Medulla oblongata (tissue), 1 donor: ENCODE data around the gene CLDN4.
"Not testable (repeated sequence)": the region's sequence is repeated elsewhere in the genome, so short reads cannot be mapped to it uniquely, and the experiment has no call there.

Experiments used
- DNase-seq: peaks from one replicate; pipeline ENCODE4 v3.0.0-alpha.2; 2015; ENCODE audit errors: extremely low spot score

Gene CLDN4

DNA sequence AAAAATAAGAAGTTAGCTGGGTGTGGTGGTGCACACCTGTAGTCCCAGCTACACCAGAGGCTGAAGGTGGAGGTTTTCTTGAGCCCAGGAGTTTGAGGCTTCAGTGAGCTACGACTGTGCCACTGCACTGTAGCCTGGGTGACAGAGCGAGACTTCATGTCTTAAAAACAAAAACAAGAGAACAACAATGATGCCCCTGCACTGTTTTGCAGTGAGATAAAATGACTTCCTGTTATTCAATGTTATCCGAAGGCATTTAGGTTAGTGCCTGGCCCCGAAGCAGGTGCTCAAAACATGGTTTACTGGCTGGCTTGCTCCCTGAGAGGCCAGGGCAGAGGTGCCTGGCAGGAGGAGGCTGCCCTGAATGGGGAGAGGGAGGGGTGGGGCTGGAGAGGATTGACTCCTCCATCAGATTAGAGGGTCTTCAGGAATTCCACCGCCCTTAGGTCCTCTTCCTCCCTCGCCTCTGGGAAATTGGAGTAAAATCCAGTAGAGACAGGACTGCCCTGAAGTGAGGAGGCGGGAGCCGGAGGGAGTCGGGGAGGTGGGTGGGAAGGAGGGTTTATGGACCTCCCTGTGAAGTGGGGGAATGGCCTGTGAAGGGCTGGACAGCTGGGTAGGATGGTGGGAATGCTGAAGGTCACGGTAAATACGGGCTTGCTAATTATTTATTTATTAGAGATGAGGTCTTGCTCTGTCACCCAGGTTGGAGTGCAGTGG lies 6.8 kb upstream of the CLDN4 start:
- no peak for DNase-seq

DNA sequence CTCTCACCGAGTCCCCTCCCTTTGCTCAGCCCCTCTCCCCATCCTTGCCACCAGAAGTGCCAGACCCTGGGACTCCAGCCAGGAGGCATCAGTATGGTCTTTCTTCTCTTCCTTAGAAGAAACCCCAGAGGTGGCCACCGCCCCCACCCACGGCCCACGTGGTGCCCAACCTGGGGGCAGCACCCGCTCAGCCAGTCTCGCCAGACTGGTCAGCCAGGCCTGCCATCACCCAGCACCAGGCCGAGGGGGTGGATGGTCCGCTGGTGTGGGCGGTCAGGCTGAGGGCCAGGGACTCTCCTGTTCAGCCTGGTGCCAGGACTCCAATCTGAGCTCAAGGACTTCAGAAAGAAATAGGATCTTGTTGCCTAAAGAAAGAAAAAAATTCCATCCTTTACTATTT lies 5.8 kb upstream of the CLDN4 start:
- DNase-seq: no peak

DNA sequence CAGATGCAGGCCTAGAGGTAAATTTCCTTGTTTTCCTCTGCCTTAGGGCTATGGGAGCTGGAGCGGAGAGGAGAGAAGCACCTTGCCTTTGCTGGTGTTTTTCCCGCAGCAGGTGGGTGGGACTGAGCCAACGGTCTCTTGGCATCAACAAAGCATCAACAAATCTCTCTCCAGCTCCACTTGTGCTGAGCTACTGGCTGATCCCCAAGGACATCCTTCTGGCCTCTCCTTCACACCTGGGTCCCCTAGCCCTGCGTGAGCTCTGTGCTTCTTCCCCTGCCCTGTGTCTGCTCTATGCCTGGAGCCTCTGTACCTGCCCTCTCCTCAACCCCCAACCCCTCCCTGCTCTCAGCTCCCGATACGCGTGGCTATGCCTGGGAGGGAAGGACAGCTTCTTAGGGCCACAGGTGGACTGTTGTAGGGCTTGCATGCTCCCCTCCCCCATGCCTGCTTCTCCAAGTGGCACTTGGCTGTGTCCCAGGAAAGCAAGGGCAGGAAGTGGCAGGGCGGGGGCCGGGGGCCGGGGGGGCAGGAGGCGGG lies 3.2 kb upstream of the CLDN4 start:
- DNase-seq: peak; percentile 17

DNA sequence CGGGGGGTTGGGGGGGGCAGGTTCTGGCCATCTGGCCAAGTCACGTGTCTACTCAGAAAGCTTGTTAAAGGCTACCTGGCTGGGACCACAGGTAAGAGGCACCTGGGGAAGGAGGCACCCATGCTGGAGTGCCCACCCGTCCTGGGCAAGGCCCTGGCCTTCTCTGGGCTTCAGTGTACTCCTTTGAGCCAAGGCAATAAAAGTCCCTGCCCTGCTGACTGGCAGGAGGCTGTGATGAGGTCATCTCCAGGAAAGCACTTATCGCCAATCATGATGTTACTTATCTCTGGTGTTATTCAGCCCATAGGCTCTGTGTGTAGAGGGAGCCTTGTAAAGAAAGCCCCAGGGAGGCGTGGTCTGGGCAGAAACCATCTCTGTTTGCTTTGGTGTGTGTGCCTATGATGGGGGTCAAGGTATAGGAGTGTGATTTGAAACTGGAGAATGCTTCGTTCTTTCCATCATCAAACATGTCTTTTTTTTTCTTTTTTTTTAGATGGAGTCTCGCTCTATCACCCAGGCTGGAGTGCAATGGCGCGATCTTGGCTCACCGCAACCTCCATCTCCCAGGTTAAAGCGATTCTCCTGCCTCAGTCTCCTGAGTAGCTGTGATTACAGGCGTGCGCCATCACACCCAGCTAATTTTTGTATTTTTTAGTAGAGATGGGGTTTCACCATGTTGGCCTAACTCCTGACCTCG lies 2.5 kb upstream of the CLDN4 start:
- no peak for DNase-seq

DNA sequence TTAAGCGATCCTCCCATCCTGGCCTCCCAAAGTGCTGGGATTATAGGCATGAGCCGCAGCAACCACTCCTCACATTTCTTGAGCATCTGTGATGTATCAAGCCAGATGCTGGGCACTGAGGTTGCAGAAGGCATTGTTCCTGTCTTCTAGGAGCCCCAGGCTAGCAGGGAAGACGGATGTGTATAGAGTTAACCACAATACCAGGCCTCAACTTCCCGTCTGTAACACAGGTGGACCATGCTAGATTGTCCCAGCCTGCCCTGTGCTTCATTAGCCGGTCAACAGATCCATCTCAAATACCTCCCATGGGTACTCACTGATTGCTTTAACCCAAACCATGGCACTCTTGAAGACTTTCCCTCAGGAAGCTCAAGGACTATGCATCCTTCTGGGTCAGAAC lies 1.8 kb upstream of the CLDN4 start:
- DNase-seq: no peak

DNA sequence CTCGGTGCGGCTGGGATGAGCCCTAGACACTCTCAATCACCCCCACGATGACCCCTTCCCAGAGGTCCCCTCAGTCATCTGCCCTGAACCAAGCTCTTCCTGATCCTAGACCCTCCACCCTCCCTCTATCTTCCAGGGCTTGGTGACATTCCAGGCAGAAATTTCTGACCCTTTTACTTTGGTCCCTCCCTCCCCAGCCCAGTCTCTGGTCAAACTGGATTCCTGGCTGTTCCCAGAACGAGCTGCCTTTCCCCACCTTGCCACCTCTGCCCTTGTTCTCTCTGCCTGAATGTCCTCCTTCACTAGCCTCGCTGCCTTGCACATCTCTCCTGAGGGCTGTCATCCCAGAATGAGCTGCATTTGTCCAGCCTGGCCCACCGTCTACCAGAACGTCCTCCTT lies 1.3 kb upstream of the CLDN4 start:
- DNase-seq: no peak

DNA sequence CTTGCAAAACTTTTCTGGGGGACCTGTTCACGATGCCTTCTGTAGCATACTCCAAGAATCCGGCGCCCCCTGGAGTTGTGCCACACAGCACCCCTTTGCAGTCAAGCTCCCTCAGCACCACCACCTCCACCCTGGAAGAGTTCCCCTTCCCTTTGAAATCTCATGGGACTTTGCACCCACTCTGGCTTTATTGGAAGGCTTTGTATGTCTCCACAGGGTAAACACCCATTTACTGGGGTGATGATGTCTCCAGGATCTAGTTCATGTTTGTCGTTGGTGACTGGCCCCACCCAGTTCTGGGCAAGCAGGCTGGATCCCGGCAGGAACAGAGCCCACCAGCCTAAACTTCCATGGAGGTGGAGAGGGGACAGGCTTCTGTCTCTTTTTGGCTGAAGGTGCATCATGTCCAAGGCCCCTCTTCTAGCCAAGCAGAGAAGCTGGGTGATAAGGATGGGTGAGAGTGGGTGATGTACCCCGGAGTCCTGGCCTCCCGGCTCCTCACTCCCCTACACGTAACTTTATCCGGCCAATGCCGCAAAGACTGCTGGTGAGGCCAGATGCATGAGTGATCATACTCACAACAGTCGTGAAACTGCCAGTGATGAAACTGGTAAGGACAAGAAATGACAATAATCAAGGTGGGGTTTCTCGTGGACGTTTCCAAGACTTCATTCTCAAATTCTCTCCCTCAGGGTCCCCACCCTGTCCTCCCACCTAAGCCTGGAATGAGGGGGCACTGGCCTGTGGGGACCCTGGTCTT lies 695 bp upstream of the CLDN4 start:
- DNase-seq: no peak

DNA sequence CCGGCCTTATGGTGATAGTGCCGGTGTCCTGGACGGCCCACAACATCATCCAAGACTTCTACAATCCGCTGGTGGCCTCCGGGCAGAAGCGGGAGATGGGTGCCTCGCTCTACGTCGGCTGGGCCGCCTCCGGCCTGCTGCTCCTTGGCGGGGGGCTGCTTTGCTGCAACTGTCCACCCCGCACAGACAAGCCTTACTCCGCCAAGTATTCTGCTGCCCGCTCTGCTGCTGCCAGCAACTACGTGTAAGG lies 713 bp downstream of the CLDN4 start:
- no peak for DNase-seq

DNA sequence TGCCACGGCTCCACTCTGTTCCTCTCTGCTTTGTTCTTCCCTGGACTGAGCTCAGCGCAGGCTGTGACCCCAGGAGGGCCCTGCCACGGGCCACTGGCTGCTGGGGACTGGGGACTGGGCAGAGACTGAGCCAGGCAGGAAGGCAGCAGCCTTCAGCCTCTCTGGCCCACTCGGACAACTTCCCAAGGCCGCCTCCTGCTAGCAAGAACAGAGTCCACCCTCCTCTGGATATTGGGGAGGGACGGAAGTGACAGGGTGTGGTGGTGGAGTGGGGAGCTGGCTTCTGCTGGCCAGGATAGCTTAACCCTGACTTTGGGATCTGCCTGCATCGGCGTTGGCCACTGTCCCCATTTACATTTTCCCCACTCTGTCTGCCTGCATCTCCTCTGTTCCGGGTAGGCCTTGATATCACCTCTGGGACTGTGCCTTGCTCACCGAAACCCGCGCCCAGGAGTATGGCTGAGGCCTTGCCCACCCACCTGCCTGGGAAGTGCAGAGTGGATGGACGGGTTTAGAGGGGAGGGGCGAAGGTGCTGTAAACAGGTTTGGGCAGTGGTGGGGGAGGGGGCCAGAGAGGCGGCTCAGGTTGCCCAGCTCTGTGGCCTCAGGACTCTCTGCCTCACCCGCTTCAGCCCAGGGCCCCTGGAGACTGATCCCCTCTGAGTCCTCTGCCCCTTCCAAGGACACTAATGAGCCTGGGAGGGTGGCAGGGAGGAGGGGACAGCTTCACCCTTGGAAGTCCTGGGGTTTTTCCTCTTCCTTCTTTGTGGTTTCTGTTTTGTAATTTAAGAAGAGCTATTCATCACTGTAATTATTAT lies 1.2 kb downstream of the CLDN4 start:
- no peak for DNase-seq

DNA sequence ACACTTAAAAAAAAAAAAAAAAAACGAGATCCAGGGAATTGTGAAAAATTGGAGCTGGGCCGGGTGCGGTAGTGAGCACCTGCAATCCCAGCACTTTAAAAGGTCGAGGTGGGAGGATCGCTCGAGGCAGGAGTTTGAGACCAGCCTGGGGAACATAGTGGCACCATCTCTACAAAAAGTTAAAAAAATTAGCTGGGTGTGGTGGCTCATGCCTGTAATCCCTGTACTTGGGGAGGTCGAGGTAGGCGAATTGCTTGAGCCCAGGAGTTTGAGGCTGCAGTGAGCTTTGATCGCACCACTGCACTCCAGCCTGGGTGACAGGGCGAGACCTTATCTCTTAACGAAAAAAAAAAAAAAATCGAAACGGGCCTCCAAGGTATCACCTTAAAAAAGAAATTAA lies 2.0 kb downstream of the CLDN4 start:
- no peak for DNase-seq

DNA sequence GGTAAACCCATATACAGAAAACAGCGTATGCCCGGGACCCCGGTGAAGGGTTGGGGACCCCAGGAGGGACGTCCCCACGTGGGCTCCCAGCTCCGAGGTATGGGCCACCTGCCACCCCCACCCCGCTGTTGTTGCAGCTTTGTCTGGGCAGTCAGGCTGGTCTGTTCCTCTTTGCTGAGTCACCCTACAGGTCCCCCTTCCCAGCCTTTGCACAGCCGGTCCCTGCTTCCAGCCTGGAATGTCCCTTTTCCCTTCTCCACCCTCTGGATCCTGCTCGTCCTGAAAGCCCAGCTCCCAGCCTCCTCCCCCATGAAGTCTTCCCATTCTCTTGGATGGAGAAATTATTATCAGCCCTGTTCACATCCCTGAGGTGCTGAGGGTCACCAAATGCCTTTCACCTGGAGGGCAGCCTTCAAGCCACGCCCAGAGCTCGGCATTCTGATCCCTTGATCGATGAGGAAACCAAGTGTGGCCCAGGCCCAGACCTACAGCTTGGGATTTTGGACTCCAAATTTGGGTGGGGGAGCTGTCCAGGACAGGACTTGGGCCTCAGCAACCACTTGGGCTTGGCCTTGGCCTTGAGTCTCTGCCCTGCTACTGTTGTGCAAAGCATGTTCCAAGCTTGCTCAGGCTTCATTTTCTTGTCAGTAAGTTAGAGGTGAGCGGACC lies 2.6 kb downstream of the CLDN4 start:
- no peak for DNase-seq

DNA sequence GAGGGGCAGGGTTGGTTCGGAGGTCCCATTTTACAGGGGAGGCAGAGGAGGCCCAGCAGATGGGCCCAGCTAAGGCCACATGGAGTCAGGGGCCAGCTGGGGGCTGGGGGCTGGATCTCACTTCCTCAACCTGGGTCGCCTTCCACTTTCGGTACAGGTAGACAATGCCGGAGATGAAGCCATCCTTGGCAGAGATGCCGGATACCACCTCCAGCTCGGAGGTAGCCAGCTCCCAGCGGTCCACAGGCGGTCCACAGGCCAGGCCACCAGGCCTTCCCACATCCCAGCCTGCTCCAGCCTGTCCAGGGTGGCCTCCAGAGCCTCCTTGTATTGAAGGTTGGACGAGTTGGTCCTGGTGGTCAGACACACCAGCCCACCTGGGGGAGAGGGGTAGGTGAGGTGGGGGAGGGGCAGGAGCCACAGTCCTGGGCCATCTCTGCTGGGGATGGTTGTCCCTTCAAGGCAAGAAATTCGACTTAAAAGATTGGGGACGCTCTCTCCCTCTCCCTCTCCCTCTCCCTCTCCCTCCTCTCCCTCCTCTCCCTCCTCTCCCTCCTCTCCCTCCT lies 3.9 kb downstream of the CLDN4 start:
- DNase-seq: no peak

DNA sequence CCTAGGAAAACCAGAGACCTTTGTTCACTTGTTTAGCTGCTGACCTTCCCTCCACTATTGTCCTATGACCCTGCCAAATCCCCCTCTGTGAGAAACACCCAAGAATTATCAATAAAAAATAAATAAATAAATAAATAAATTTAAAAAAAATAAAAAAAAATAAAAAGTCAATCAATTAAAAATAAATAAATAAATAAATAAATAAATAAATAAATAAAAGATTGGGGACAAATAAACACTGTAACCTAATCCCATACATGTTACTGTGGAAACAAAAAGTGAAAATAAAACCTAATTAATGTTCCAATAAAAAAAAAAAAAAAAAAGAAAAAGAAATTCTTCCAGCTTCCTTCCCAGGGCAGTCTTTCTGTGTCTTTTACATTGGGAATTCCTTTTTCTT lies 6.4 kb downstream of the CLDN4 start:
- DNase-seq: not testable (repeated sequence)

DNA sequence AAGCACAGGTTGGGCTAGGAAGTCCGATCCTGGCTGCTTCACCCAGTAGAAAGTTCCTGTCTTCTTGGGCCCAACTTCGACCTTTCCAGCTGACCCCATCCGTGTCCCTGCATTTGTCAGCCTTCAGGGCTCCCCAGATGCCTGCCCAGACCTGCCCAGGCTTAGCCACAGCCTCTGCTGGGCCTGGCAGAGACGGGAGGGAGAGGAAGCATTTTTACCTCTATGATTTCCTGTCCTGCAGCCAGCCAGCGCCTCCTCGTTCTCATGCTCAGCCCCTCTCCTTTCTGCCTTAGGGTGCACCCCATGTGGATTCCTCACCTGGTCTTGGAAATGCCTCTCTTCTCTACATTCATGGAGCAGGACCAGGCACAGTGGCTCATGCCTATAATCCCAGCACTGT lies 7.8 kb downstream of the CLDN4 start:
- no peak for DNase-seq

DNA sequence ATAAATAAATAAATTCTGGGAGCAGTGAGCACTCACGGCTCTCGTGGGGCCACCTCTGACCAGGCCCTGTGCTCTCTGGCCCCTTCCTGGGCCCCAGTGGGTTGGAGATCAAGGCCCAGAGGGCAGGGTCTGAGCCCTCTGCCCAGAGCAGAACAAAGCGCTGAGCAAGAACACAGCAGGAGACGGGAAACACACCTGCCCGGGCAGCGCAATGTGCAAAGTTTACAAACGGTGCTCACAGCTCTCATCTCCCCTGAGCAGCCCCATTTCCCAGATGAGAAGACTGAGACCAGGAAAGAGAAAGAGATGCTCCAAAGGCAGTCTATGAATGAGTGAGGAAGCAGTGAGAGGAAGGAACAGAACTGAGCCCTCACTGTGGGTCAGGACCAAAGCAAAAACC lies 8.5 kb downstream of the CLDN4 start:
- DNase-seq: no peak

DNA sequence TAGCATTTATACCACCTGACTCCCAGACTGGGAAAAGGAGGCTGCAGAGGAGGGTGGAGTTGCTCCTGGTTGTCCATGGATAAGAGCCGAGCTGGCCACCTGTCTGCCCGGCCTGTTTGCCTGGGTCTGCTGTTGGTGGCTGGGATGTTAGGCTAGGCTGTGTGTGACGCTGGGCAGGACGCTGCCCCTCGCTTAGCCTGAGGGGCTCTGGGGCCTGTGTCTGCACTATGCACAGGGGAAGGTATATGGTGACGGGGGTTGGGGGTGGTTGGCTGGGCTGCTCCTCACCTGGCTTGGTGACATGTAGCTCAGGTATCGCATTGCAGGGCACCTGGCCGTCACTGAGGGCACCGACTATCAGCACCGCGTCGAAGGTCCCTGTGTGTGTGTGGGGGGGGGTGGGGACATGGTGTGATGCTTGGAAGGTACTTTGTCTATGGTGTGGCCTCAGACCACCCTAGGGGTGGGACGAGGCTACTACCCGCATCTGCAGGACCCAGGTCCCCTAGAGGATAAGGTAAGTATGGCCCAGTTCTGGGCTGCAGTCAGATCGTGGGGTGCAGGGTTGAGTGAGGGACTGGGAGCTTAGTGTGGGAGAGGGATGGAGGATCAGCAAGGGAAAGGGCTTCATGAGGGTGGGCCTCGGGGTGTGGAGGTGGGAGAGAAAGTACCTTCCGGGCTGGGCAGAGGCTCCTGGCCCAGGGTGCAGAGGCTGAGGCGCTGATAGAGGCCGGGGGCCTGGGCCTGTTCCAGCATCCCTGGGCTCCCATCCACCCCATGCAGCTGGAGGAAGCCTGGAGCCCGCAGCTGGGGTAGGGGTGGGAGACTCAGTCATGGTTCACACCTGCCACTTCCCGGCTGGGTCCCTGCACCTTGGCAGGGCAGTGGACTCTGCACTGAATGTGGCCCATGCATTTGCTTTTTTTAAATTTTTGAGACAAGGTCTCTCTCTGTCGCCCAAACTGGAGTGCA lies 9.2 kb downstream of the CLDN4 start:
- no peak for DNase-seq

DNA sequence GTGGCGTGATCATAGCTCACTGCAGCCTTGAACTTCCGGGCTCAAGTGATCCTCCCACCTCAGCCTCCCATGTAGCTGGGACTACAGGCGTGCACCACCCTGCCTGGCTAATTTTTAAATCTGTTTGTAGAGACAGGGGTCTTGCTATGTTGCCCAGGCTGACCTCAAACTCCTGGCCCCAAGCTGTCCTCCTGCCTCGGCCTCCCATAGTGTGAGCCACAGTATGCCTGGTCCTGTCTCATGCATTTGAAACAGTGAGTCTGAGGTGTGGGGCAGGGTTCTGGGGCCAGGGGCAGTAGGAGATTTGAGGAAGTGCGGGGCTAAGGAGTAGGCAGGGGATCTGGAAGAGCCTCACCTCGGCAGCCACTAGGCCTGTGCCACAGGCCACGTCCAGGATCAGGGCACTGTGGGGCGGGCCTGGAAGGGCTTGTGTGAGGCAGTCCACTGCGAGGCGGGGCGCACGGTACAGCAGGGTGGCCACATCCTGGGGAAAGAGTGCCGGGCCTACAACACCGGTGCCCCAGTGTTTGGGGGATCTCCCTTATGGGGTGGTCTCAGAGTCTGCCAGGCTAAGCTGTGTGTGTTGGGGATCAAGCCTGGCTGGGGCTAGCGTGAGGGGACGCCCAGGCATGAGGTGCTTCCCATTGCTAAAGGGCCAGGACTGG lies 10.1 kb downstream of the CLDN4 start:
- no peak for DNase-seq

DNA sequence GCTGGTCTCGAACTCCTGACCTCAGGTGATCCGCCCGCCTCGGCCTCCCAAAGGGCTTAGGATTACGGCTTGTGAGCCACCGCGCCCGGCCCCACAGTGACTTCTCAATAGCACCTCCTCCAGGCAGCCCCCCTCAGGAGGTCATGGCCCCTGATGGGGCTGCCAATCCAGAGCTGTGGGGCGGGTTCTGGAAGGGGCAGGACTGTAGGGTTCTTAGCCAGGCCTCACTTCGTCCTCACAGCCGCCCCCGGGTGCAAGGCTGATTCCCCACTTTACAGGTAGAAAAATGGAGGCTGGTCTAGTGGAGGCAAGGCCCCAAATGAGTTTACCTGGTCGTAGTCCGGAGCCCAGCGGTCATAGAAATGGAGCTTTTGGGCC lies 10.9 kb downstream of the CLDN4 start:
- DNase-seq: no peak
